GM12878 (cell line): ENCODE data around the gene SORCS2. TPM values are rescaled to one million over a fixed set of nuclear protein-coding genes. Genes with fewer than 3 reads are reported as not detected.

Experiments
- ATAC-seq: fragments of 200-7000 bp; cut with Tn5 transposase; 3 replicates; pipeline ENCODE4 v1.9.1; 2020; ENCODE audit warnings: mild to moderate bottlenecking, moderate library complexity
- BruUV-seq: library from RNA; stranded (reverse); fragments of 400-500 nt; replicated peaks from 2 replicates; lab custom pipeline; 2021; lab: Mats Ljungman, UMichigan
- CTCF ChIA-PET: fragments of 300-600 bp; sonication (Branson Sonifier 250); formaldehyde crosslinking; extraction: SDS; loops from one replicate; lab custom pipeline; 2021; ENCODE audit warnings: inconsistent platforms; lab: Yijun Ruan, JAX
- POLR2A ChIA-PET: fragments of 350-600 bp; formaldehyde crosslinking; extraction: SDS; loops from one replicate; lab custom pipeline; 2021; ENCODE audit warnings: inconsistent platforms; lab: Charles Lee
- RAD21 ChIA-PET: fragments of 300-600 bp; sonication (Branson Sonifier 250); formaldehyde crosslinking; loops from one replicate; lab custom pipeline; 2023; ENCODE audit warnings: antibody characterized with exemption; ENCODE audit not compliant: unreplicated experiment; lab: Charles Lee
- SMC1A ChIA-PET: fragments of 300-600 bp; sonication (Branson Sonifier 250); formaldehyde crosslinking; loops from one replicate; lab custom pipeline; 2023; ENCODE audit not compliant: unreplicated experiment, uncharacterized antibody; lab: Charles Lee
- DNase-seq: peaks from one replicate; pipeline ENCODE4 v3.0.0-alpha.2; 2011; ENCODE audit warnings: low read depth, low spot score
- FAIRE-seq: peaks from 3 replicates; lab custom pipeline; 2011; peaks lifted over from hg19 to GRCh38; lab: Jason Lieb, UNC
- H2AFZ ChIP-seq: 2 replicates; pipeline ENCODE4 v1.6.0; 2011; ENCODE audit warnings: low read depth, low read length, control low read depth; ENCODE audit not compliant: control insufficient read depth
- H3K27ac ChIP-seq: 2 replicates; pipeline ENCODE4 v1.5.1; 2011; ENCODE audit warnings: control low read depth; ENCODE audit not compliant: control insufficient read depth, insufficient read depth
- H3K27me3 ChIP-seq, 2 experiments: replicated peaks in 1 of 2; 2 replicates each; pipeline versions ENCODE4 v1.6.0 to v1.6.1; 2011; ENCODE audit warnings: low read length in 1 of 2; ENCODE audit not compliant: control insufficient read depth in 2 of 2, insufficient read depth in 2 of 2
- H3K36me3 ChIP-seq, 2 experiments: 2 replicates each; pipeline ENCODE4 v1.5.1; 2011; ENCODE audit warnings: low read length in 1 of 2; ENCODE audit not compliant: control insufficient read depth in 2 of 2, insufficient read depth in 2 of 2
- H3K4me1 ChIP-seq: 2 replicates; pipeline ENCODE4 v1.6.1; 2011; ENCODE audit warnings: mild to moderate bottlenecking, low read length, moderate library complexity, mixed read lengths; ENCODE audit not compliant: control insufficient read depth, insufficient read depth
- H3K4me2 ChIP-seq: 2 replicates; pipeline ENCODE4 v1.6.0; 2011; ENCODE audit warnings: control low read depth; ENCODE audit not compliant: control insufficient read depth, insufficient read depth
- H3K4me3 ChIP-seq: fragments of 200-600 bp; sonication (generic); 2 replicates; pipeline ENCODE4 v1.5.1; 2016
- H3K79me2 ChIP-seq: 2 replicates; pipeline ENCODE4 v1.6.0; 2011; ENCODE audit warnings: low read length; ENCODE audit not compliant: control insufficient read depth, insufficient read depth
- H3K9ac ChIP-seq: 2 replicates; pipeline ENCODE4 v1.8.0; 2011; ENCODE audit warnings: low read length, control low read depth, mixed read lengths; ENCODE audit not compliant: control insufficient read depth, insufficient read depth
- H3K9me3 ChIP-seq: replicated peaks from 3 replicates; pipeline ENCODE4 v1.5.1; 2011; ENCODE audit warnings: mild to moderate bottlenecking, low read length; ENCODE audit not compliant: control insufficient read depth, insufficient read depth
- H4K20me1 ChIP-seq: 2 replicates; pipeline ENCODE4 v1.6.0; 2011; ENCODE audit not compliant: control insufficient read depth, insufficient read depth
- CREM ChIP-seq: IDR thresholded peaks from 2 replicates; pipeline ENCODE4 v1.6.1; 2014; ENCODE audit warnings: antibody characterized with exemption, low read depth
- SIX5 ChIP-seq: IDR thresholded peaks from 2 replicates; pipeline ENCODE4 v1.6.1; 2011; ENCODE audit warnings: mild to moderate bottlenecking, low read depth, low read length, moderate library complexity; ENCODE audit not compliant: severe bottlenecking
- SMARCA5 ChIP-seq: fragments of 450-650 bp; IDR thresholded peaks from 2 replicates; pipeline ENCODE4 v1.6.1; 2017; ENCODE audit warnings: mild to moderate bottlenecking
- ZNF274 ChIP-seq: IDR thresholded peaks from one replicate; pipeline ENCODE4 v1.8.0; 2011; ENCODE audit not compliant: insufficient read length, insufficient read depth
- WGBS: methylation state at CpG from one replicate; pipeline ENCODE4 v1.1.6; 2016; ENCODE audit warnings: low lambda C conversion rate; ENCODE audit not compliant: insufficient replicate concordance, insufficient coverage; ENCODE audit errors: missing lambda C conversion rate; 5-methylcytosine and 5-hydroxymethylcytosine counted together
- in situ Hi-C: fragments of 300-500 bp; cut with MboI; formaldehyde crosslinking; loops from 9 replicates; pipeline ENCODE4 v1.14.3; 2018; ENCODE audit warnings: mixed read lengths
- intact Hi-C: fragments of 100-400 bp; cut with micrococcal nuclease; formaldehyde crosslinking; loops from one replicate; pipeline ENCODE4 v1.14.2; 2022; ENCODE audit not compliant: unreplicated experiment
- polyA plus RNA-seq, 11 experiments: library from polyadenylated mRNA; depleted of rRNA in 4 of 11; unstranded in 6 of 11; stranded (reverse) in 5 of 11; fragments of >200 nt; fragmentation: Nextera tagmentation in 4 of 11; fragmentation: Illumina TruSeq in 1 of 11; extraction: Ambion mirVana in 4 of 11; extraction: Trizol in 1 of 11; gene quantifications; 1 replicate in 1 of 11; 2 replicates in 10 of 11; pipeline versions ENCODE4 v1.2.1 to v1.2.3, GENCODE V29; 2011 to 2016; ENCODE audit warnings: inconsistent platforms in 2 of 11, missing spikeins in 2 of 11, low read depth in 1 of 11
- total RNA-seq, 4 experiments: library from RNA; depleted of rRNA in 3 of 4; stranded (reverse); fragments of >200 nt in 3 of 4; fragmentation: Illumina TruSeq in 1 of 4; extraction: Trizol in 1 of 4; gene quantifications; 2 replicates each; pipeline versions ENCODE4 v1.2.1 to v1.2.3, GENCODE V29; 2013 to 2021
- TF ChIP-seq, protein P1 (sequence below): fragments of 450-650 bp; IDR thresholded peaks from 2 replicates; pipeline ENCODE4 v1.6.1; 2017; ENCODE audit warnings: mild to moderate bottlenecking, low read depth, inconsistent platforms; ENCODE audit not compliant: poor library complexity, severe bottlenecking

The SORCS2 gene
- total and polyA plus RNA-seq, 10 of the 15 experiments (the other 5 are each of a cell fraction or from before 2014, with no cell fraction given): 0.01 to 0.15 (median 0.05) TPM; not detected in 5

GRCh38 chr4:7783541-7783940 lies 591.2 kb downstream of the SORCS2 start:
- TF ChIP-seq, protein P1, sequence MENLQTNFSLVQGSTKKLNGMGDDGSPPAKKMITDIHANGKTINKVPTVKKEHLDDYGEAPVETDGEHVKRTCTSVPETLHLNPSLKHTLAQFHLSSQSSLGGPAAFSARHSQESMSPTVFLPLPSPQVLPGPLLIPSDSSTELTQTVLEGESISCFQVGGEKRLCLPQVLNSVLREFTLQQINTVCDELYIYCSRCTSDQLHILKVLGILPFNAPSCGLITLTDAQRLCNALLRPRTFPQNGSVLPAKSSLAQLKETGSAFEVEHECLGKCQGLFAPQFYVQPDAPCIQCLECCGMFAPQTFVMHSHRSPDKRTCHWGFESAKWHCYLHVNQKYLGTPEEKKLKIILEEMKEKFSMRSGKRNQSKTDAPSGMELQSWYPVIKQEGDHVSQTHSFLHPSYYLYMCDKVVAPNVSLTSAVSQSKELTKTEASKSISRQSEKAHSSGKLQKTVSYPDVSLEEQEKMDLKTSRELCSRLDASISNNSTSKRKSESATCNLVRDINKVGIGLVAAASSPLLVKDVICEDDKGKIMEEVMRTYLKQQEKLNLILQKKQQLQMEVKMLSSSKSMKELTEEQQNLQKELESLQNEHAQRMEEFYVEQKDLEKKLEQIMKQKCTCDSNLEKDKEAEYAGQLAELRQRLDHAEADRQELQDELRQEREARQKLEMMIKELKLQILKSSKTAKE: no peak
- no peak for TF ChIP-seq SIX5
- no peak for TF ChIP-seq ZNF274
- no peak for TF ChIP-seq CREM
- TF ChIP-seq SMARCA5: no peak
- ATAC-seq (no peak), FAIRE-seq (no peak), DNase-seq (no peak)
- Histone ChIP-seq H3K79me2 (no peaks in the 10 kb centered on the region), H3K4me2 (no peak overlapping the region; the same call in 1 of the 2 replicates), H3K9me3 (no peaks in the 10 kb centered on the region), H4K20me1 (no peaks in the 10 kb centered on the region), H2AFZ (no peak overlapping the region), H3K4me1 (peaks cover 21% of the 10 kb centered on the region), H3K27ac (no peak overlapping the region), H3K9ac (no peak overlapping the region), H3K4me3 (no peak overlapping the region), H3K27me3 (no peaks in the 10 kb centered on the region; a peak in 1 of 4 replicates), H3K36me3 (no peaks in the 10 kb centered on the region)
- BruUV-seq: no TSS peak
- intact Hi-C loops: no loop called here
- ChIA-PET CTCF (interaction anchor here (1.2 to 1.6 kb wide), 2 partner anchors 19 to 22 kb away, joined by 3 to 4 read pairs; no protein-coding TSS in a partner anchor), POLR2A (no interaction called here), RAD21 (no interaction called here), SMC1A (no interaction called here)
- 53% methylated on average over 8 of the region's 8 CpGs for WGBS
- in situ Hi-C loops: no loop called here
